ENCODE results near the gene TPPP2. TPM values are rescaled to one million over a fixed set of nuclear protein-coding genes. Genes with fewer than 3 reads are reported as not detected.

Gene TPPP2
- total RNA-seq, 1 experiment from 2014 or later, result not detected

- no peaks in the 10 kb centered on the region for H3K79me2 ChIP-seq (ENCODE audit: low read length)
- no peaks in the 10 kb centered on the region for H3K4me1 ChIP-seq (ENCODE audit: low read length)
- H3K27ac ChIP-seq (ENCODE audit: low read length), result no peak overlapping the region
- no peak for DNase-seq
- H2AFZ ChIP-seq (ENCODE audit: low read length), result no peak overlapping the region
- H3K4me3 ChIP-seq (ENCODE audit: low read length), result no peak overlapping the region
- no peaks in the 10 kb centered on the region for H3K36me3 ChIP-seq (ENCODE audit: insufficient read depth, low read length)
- H4K20me1 ChIP-seq (ENCODE audit: insufficient read depth, low read depth, low read length), result no peaks in the 10 kb centered on the region
- H3K27me3 ChIP-seq (ENCODE audit: low read length), result no peaks in the 10 kb centered on the region; the same call in 1 of the 2 replicates
- no peaks in the 10 kb centered on the region for H3K9me3 ChIP-seq (ENCODE audit: low read length)
- H3K4me2 ChIP-seq (ENCODE audit: low read depth, low read length, poor library complexity, severe bottlenecking), result no peak overlapping the region
- H3K9me2 ChIP-seq (replicated peaks; ENCODE audit: insufficient read depth, low read length), result no peaks in the 10 kb centered on the region
- H3K9ac ChIP-seq (ENCODE audit: low read length), result no peak overlapping the region
Observed at GRCh38 chr14:21018781-21019180, 11.2 kb upstream of the TPPP2 start.

- no peak overlapping the region for H3K27ac ChIP-seq (ENCODE audit: low read length)
- no peak overlapping the region for H3K9ac ChIP-seq (ENCODE audit: low read length)
- H3K9me2 ChIP-seq (replicated peaks; ENCODE audit: insufficient read depth, low read length), result no peaks in the 10 kb centered on the region
- no peaks in the 10 kb centered on the region for H3K79me2 ChIP-seq (ENCODE audit: low read length)
- H3K27me3 ChIP-seq (ENCODE audit: low read length), result no peaks in the 10 kb centered on the region; the same call in 1 of the 2 replicates
- H3K9me3 ChIP-seq (ENCODE audit: low read length), result no peaks in the 10 kb centered on the region
- H2AFZ ChIP-seq (ENCODE audit: low read length), result no peak overlapping the region
- H3K4me1 ChIP-seq (ENCODE audit: low read length), result no peaks in the 10 kb centered on the region
- DNase-seq, result no peak
- no peak overlapping the region for H3K4me3 ChIP-seq (ENCODE audit: low read length)
- no peaks in the 10 kb centered on the region for H4K20me1 ChIP-seq (ENCODE audit: insufficient read depth, low read depth, low read length)
- H3K36me3 ChIP-seq (ENCODE audit: insufficient read depth, low read length), result no peaks in the 10 kb centered on the region
- no peak overlapping the region for H3K4me2 ChIP-seq (ENCODE audit: low read depth, low read length, poor library complexity, severe bottlenecking)
Observed at GRCh38 chr14:21019366-21019765, 10.7 kb upstream of the TPPP2 start.

GRCh38 chr14:21020977-21021545, 9.0 kb upstream of the TPPP2 start:
- Histone ChIP-seq H3K79me2 (ENCODE audit: low read length) (no peaks in the 10 kb centered on the region), H3K27me3 (ENCODE audit: low read length) (no peaks in the 10 kb centered on the region; the same call in 1 of the 2 replicates), H3K36me3 (ENCODE audit: insufficient read depth, low read length) (no peaks in the 10 kb centered on the region), H2AFZ (ENCODE audit: low read length) (no peak overlapping the region), H3K9ac (ENCODE audit: low read length) (no peak overlapping the region), H4K20me1 (ENCODE audit: insufficient read depth, low read depth, low read length) (no peaks in the 10 kb centered on the region), H3K27ac (ENCODE audit: low read length) (no peak overlapping the region), H3K4me2 (ENCODE audit: low read depth, low read length, poor library complexity, severe bottlenecking) (no peak overlapping the region), H3K4me3 (ENCODE audit: low read length) (no peak overlapping the region), H3K4me1 (ENCODE audit: low read length) (no peaks in the 10 kb centered on the region), H3K9me2 (replicated peaks; ENCODE audit: insufficient read depth, low read length) (no peaks in the 10 kb centered on the region), H3K9me3 (ENCODE audit: low read length) (no peaks in the 10 kb centered on the region)
- no peak for DNase-seq

- H2AFZ ChIP-seq (ENCODE audit: low read length), result no peak overlapping the region
- no peak overlapping the region for H3K4me2 ChIP-seq (ENCODE audit: low read depth, low read length, poor library complexity, severe bottlenecking)
- no peaks in the 10 kb centered on the region; the same call in 1 of the 2 replicates for H3K27me3 ChIP-seq (ENCODE audit: low read length)
- H3K4me1 ChIP-seq (ENCODE audit: low read length), result no peaks in the 10 kb centered on the region
- no peak overlapping the region for H3K9ac ChIP-seq (ENCODE audit: low read length)
- no peak overlapping the region for H3K27ac ChIP-seq (ENCODE audit: low read length)
- no peaks in the 10 kb centered on the region for H3K9me2 ChIP-seq (replicated peaks; ENCODE audit: insufficient read depth, low read length)
- no peak overlapping the region for H3K4me3 ChIP-seq (ENCODE audit: low read length)
- 0 out of 2 replicates have a peak, but pooled peaks cover 3% of the 10 kb centered on the region for H4K20me1 ChIP-seq (ENCODE audit: insufficient read depth, low read depth, low read length)
- no peaks in the 10 kb centered on the region for H3K79me2 ChIP-seq (ENCODE audit: low read length)
- no peaks in the 10 kb centered on the region for H3K36me3 ChIP-seq (ENCODE audit: insufficient read depth, low read length)
- no peak for DNase-seq
- no peaks in the 10 kb centered on the region for H3K9me3 ChIP-seq (ENCODE audit: low read length)
Observed at GRCh38 chr14:21022686-21023085, 7.3 kb upstream of the TPPP2 start.

GRCh38 chr14:21023174-21023573, 6.8 kb upstream of the TPPP2 start:
- Histone ChIP-seq H3K27ac (ENCODE audit: low read length) (no peak overlapping the region), H3K4me1 (ENCODE audit: low read length) (no peaks in the 10 kb centered on the region), H3K9me3 (ENCODE audit: low read length) (no peaks in the 10 kb centered on the region), H3K9me2 (replicated peaks; ENCODE audit: insufficient read depth, low read length) (no peaks in the 10 kb centered on the region), H3K36me3 (ENCODE audit: insufficient read depth, low read length) (no peaks in the 10 kb centered on the region), H3K4me3 (ENCODE audit: low read length) (no peak overlapping the region), H4K20me1 (ENCODE audit: insufficient read depth, low read depth, low read length) (0 out of 2 replicates have a peak, but pooled peaks cover 3% of the 10 kb centered on the region), H3K9ac (ENCODE audit: low read length) (no peak overlapping the region), H3K79me2 (ENCODE audit: low read length) (no peaks in the 10 kb centered on the region), H3K27me3 (ENCODE audit: low read length) (no peaks in the 10 kb centered on the region; the same call in 1 of the 2 replicates), H2AFZ (ENCODE audit: low read length) (no peak overlapping the region), H3K4me2 (ENCODE audit: low read depth, low read length, poor library complexity, severe bottlenecking) (no peak overlapping the region)
- DNase-seq, result no peak

- no peak overlapping the region for H2AFZ ChIP-seq (ENCODE audit: low read length)
- no peak overlapping the region for H3K27ac ChIP-seq (ENCODE audit: low read length)
- H3K79me2 ChIP-seq (ENCODE audit: low read length), result no peaks in the 10 kb centered on the region
- no peaks in the 10 kb centered on the region for H3K4me1 ChIP-seq (ENCODE audit: low read length)
- no peaks in the 10 kb centered on the region for H3K9me2 ChIP-seq (replicated peaks; ENCODE audit: insufficient read depth, low read length)
- no peak overlapping the region for H3K4me3 ChIP-seq (ENCODE audit: low read length)
- H3K9ac ChIP-seq (ENCODE audit: low read length), result no peak overlapping the region
- DNase-seq, result no peak
- no peaks in the 10 kb centered on the region for H3K9me3 ChIP-seq (ENCODE audit: low read length)
- H3K27me3 ChIP-seq (ENCODE audit: low read length), result no peaks in the 10 kb centered on the region; the same call in 1 of the 2 replicates
- 0 out of 2 replicates have a peak, but pooled peaks cover 3% of the 10 kb centered on the region for H4K20me1 ChIP-seq (ENCODE audit: insufficient read depth, low read depth, low read length)
- H3K36me3 ChIP-seq (ENCODE audit: insufficient read depth, low read length), result no peaks in the 10 kb centered on the region
- H3K4me2 ChIP-seq (ENCODE audit: low read depth, low read length, poor library complexity, severe bottlenecking), result no peak overlapping the region
Observed at GRCh38 chr14:21023817-21024584, 6.0 kb upstream of the TPPP2 start.

- no peak within 1 kb of the TSS for H3K4me3 ChIP-seq (ENCODE audit: low read length)
- no peaks in the 10 kb centered on the region; the same call in 1 of the 2 replicates for H3K27me3 ChIP-seq (ENCODE audit: low read length)
- H3K4me1 ChIP-seq (ENCODE audit: low read length), result no peaks in the 10 kb centered on the region
- H3K9me3 ChIP-seq (ENCODE audit: low read length), result no peaks in the 10 kb centered on the region
- no peak within 1 kb of the TSS for H3K4me2 ChIP-seq (ENCODE audit: low read depth, low read length, poor library complexity, severe bottlenecking)
- no peak within 1 kb of the TSS for H3K9ac ChIP-seq (ENCODE audit: low read length)
- no peak for DNase-seq
- H3K36me3 ChIP-seq (ENCODE audit: insufficient read depth, low read length), result no peaks in the 10 kb centered on the region
- no peak within 1 kb of the TSS for H2AFZ ChIP-seq (ENCODE audit: low read length)
- H4K20me1 ChIP-seq (ENCODE audit: insufficient read depth, low read depth, low read length), result 0 out of 2 replicates have a peak, but pooled peaks cover 3% of the 10 kb centered on the region
- H3K79me2 ChIP-seq (ENCODE audit: low read length), result no peaks in the 10 kb centered on the region
- no peaks in the 10 kb centered on the region for H3K9me2 ChIP-seq (replicated peaks; ENCODE audit: insufficient read depth, low read length)
- H3K27ac ChIP-seq (ENCODE audit: low read length), result no peak within 1 kb of the TSS
Observed at GRCh38 chr14:21024585-21025370, 5.2 kb upstream of the TPPP2 start, which contains the start of gene NDRG2. Gene NDRG2, minus strand, starts transcription at chr14:21025061. Its CDS starts 1,746 bp downstream, at chr14:21023315.
